Thyroid gland (tissue), 4 donors: ENCODE results near the gene KCTD6.

Experiments
- POLR2A ChIP-seq, 2 donors: fragments of 450-650 bp; IDR thresholded peaks; one replicate each; pipeline ENCODE4 v1.6.1; 2017; ENCODE audit warnings: antibody characterized with exemption in 2 of 2, mild to moderate bottlenecking in 2 of 2, moderate library complexity in 1 of 2
- TF ChIP-seq, protein P1 (sequence below), 6 experiments: fragments of 200-600 bp in 3 of 6; fragments of 450-650 bp in 3 of 6; sonication (generic) in 3 of 6; IDR thresholded peaks; one replicate each; pipeline ENCODE4 v1.5.1; 2016 to 2019; ENCODE audit warnings: antibody characterized with exemption in 6 of 6, mild to moderate bottlenecking in 2 of 6, inconsistent platforms in 1 of 6, moderate library complexity in 1 of 6

DNA sequence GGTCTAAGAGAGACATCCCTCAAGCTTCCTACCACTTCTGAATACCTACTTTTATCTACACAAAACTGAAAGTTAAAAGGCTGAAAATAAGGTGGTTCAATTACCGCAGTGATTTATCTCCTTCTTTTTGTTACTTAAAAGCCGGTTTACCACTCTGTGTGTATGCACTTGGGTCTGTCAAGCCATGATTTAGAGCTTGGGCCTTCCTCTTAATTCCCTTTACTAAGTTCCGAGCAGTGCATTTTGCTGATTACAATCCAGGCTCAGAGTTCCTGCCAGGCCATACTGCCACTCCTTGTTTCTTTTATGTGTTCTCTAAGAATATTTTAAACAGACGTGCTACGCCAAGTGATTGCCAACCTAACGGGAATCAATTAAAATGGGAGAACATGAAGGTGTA lies 16.5 kb downstream of the KCTD6 start:
- TF ChIP-seq, protein P1, sequence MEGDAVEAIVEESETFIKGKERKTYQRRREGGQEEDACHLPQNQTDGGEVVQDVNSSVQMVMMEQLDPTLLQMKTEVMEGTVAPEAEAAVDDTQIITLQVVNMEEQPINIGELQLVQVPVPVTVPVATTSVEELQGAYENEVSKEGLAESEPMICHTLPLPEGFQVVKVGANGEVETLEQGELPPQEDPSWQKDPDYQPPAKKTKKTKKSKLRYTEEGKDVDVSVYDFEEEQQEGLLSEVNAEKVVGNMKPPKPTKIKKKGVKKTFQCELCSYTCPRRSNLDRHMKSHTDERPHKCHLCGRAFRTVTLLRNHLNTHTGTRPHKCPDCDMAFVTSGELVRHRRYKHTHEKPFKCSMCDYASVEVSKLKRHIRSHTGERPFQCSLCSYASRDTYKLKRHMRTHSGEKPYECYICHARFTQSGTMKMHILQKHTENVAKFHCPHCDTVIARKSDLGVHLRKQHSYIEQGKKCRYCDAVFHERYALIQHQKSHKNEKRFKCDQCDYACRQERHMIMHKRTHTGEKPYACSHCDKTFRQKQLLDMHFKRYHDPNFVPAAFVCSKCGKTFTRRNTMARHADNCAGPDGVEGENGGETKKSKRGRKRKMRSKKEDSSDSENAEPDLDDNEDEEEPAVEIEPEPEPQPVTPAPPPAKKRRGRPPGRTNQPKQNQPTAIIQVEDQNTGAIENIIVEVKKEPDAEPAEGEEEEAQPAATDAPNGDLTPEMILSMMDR (IDR thresholded peaks at IDR 0.05), result no peak
- no peak for TF ChIP-seq POLR2A (IDR thresholded peaks at IDR 0.05)
